AG09319 (cell line): ENCODE results near the gene TNK2.

Experiments
- DNase-seq: peaks from one replicate; pipeline ENCODE4 v3.0.0-alpha.2; 2010; ENCODE audit warnings: low read depth; ENCODE audit errors: extremely low read depth
- CTCF ChIP-seq: IDR thresholded peaks from 2 replicates; pipeline ENCODE4 v1.5.1; 2011; ENCODE audit warnings: low read depth, mild to moderate bottlenecking, inconsistent platforms, low read length, moderate library complexity

Gene TNK2

DNA sequence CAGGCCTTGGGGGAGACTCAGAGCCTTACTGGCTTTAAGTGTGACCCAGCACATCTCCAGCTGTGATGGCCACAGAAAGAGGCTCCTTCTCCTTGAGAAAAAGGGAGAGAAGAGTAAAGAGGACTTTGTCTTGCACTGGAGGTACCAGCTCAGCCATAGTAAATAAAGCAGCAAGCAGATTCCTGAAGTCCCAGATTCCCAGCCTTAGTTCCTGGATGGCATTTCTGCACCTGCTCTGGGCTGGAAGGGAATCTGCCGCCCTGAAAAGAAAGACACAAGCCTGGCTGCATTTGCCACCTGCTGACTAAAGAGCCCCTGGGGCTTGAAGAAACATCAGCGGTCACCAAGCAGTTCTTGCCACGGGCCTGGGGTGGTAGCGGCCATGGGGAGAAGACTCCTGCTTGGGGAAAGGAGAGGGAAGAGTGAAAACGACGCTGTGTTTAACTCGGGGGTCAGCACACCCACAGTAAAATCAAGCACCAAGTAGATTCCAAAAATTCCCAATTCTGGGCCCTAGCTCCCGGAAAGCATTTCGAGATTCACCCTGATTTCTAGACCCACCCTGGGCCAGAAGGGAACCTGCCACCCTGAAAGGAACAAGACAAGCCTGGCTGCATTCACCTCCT lies 24.2 kb upstream of the TNK2 start:
- TF ChIP-seq CTCF: no peak
- no peak for DNase-seq

DNA sequence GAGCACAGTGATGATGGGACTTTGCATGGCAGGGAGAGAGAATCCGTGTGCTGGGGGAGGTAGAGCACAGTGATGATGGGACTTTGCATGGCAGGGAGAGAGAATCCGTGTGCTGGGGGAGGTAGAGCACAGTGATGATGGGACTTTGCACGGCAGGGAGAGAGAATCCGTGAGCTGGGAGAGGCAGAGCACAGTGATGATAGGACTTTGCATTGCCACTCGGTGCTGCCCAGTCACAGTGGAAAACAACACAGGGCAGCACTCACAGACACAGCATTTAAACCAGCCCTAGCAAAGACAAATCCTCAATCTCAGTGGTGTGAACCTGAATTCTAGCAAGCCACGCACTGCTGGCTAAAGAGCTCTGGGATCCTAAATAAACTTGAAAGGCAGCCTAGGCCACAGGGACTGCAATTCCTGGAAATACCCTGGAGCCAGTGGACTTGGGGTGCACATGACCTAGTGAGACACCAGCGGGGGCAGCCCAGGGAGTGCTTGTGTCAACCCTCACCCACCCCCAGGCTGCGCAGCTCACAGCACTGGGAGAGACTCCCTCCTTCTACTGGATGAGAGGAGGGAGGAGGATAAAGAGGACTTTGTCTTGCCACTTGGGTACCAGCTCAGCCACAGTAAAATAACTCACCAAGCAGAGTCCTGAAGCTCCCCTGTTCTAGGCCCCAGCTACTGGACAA lies 23.4 kb upstream of the TNK2 start:
- DNase-seq: no peak
- TF ChIP-seq CTCF: no peak

GRCh38 chr3:195929452-195929851 lies 21.1 kb upstream of the TNK2 start:
- DNase-seq: no peak
- no peak for TF ChIP-seq CTCF

DNA sequence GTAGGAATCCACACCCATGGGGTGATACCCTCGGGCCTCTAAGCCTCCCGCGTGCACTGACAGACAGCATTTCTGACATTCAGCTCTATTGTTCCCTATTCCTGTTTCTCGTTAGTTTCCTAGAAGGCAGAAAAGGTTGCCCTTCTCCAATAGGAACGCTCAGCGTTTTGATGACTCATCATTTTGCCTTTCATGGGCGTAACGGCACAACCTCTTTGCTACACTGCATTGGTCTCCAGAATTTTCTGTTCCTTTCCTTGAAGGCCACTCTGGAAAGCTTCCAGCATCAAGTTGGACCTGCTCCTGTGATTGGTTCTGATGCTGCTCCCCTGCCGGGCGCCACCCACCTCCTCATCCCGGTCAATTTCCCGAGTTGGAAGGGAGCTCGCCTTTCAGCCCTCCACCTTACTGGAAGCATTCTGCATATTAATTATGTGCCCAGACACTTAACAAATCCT lies 13.0 kb upstream of the TNK2 start:
- no peak for DNase-seq
- TF ChIP-seq CTCF: no peak

DNA sequence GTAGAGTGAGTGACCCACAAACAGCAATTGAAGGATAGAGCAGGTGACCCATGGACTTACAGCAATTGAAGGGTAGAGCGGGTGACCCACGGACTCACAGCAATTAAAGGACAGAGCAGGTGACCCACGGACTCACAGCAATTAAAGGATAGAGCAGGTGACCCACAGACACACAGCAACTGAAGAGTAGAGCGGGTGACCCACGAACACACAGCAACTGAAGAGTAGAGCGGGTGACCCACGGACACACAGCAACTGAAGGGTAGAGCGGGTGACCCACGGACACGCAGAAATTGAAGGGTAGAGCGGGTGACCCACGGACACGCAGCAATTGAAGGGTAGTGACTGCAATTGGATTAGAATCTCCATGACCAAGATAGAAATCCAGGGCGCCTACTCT lies 9.8 kb upstream of the TNK2 start:
- DNase-seq: no peak
- TF ChIP-seq CTCF: no peak

GRCh38 chr3:195916991-195917390 lies 8.6 kb upstream of the TNK2 start:
- TF ChIP-seq CTCF: no peak

DNA sequence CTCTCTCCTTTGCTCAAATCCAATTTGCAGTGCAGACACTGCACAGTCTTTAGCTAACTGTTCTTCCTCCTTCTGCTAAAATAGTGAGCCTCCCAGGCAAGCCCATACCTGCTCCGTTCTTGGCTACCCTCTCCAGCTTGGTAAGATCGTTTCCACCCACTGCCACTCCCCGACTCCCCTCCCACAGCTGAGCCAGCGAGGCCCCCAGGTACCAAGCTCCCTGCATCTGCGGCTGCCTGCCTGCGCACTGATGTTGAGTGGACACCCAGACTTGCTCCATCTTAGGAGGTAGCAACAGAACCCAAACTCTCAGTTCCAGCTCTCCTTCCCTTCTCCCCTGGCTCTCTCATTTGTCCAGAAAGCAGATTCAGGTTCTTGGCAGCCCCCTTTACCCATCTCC lies 7.9 kb upstream of the TNK2 start:
- no peak for DNase-seq
- no peak for TF ChIP-seq CTCF

More at GRCh38 chr3:195916991-195917390, 8.6 kb upstream of the TNK2 start:
- no peak for DNase-seq
